Measurements from ENCODE around the gene AQP1. TPM values are rescaled to one million over a fixed set of nuclear protein-coding genes. Genes with fewer than 3 reads are reported as not detected.

The AQP1 gene
- total RNA-seq, 2 donors from 2014 or later, result 33.9 to 47.4 TPM

GRCh38 chr7:30900803-30901362 is 10.8 kb upstream of the AQP1 start:
- no peak overlapping the region for H3K4me3 ChIP-seq
- H3K36me3 ChIP-seq, result no peaks in the 10 kb centered on the region
- intact Hi-C loops (cut with DNase I), result no loop called here
- TF ChIP-seq CTCF (IDR thresholded peaks at IDR 0.05), result no peak
- H3K4me1 ChIP-seq, result peaks cover 3% of the 10 kb centered on the region
- H3K9me3 ChIP-seq, result no peaks in the 10 kb centered on the region
- H3K27ac ChIP-seq, result no peak overlapping the region
- no peak for DNase-seq
- H3K9ac ChIP-seq (ENCODE audit: low read depth in 2 of 2, low read length in 2 of 2), result no peak overlapping the region
- H3K27me3 ChIP-seq, result no peaks in the 10 kb centered on the region

- no peak for TF ChIP-seq CTCF (IDR thresholded peaks at IDR 0.05)
- Histone ChIP-seq H3K4me3 (no peak overlapping the region), H3K9me3 (no peaks in the 10 kb centered on the region), H3K4me1 (peaks cover 5% of the 10 kb centered on the region), H3K27me3 (no peaks in the 10 kb centered on the region), H3K9ac (ENCODE audit: low read depth in 2 of 2, low read length in 2 of 2) (no peak overlapping the region), H3K27ac (no peak overlapping the region), H3K36me3 (no peaks in the 10 kb centered on the region)
- DNase-seq, result no peak
- intact Hi-C loops (cut with DNase I), result no loop called here
These were observed 9.8 kb upstream of the AQP1 start for GRCh38 chr7:30901856-30902255.

- H3K27ac ChIP-seq, result no peak overlapping the region
- no peak overlapping the region for H3K4me3 ChIP-seq
- intact Hi-C loops (cut with DNase I), result no loop called here
- no peaks in the 10 kb centered on the region for H3K27me3 ChIP-seq
- no peak for TF ChIP-seq CTCF (IDR thresholded peaks at IDR 0.05)
- no peak overlapping the region for H3K9ac ChIP-seq (ENCODE audit: low read depth in 2 of 2, low read length in 2 of 2)
- no peaks in the 10 kb centered on the region for H3K36me3 ChIP-seq
- DNase-seq, result no peak
- H3K9me3 ChIP-seq, result no peaks in the 10 kb centered on the region
- H3K4me1 ChIP-seq, result peaks cover 5% of the 10 kb centered on the region
These were observed 9.2 kb upstream of the AQP1 start for GRCh38 chr7:30902466-30902865.

GRCh38 chr7:30903146-30903545 is 8.5 kb upstream of the AQP1 start:
- Histone ChIP-seq H3K9ac (ENCODE audit: low read depth in 2 of 2, low read length in 2 of 2) (no peak overlapping the region), H3K36me3 (no peaks in the 10 kb centered on the region), H3K9me3 (no peaks in the 10 kb centered on the region), H3K4me3 (no peak overlapping the region), H3K27me3 (no peaks in the 10 kb centered on the region), H3K27ac (no peak overlapping the region), H3K4me1 (peaks cover 5% of the 10 kb centered on the region)
- DNase-seq, result no peak
- intact Hi-C loops (cut with DNase I), result no loop called here
- no peak for TF ChIP-seq CTCF (IDR thresholded peaks at IDR 0.05)

DNA sequence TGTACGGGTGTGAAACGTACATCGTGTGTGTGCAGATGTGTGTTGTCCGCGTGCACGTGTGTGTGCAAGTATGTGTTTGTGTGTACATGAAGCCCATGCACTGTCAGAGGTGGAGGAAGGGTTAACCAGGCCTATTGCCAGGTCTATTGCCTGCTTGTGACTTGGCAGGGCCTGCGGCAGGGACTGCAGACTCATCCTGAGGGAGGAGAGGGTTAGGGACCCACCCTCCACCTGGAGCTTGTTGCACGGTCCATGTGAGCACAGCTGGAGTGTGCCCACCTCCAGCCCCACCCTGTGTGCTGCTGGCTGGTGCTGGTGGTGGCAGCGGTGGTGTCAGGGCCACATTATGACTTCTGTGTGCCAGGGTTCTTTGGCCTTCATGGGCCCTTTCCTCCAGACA is 7.1 kb upstream of the AQP1 start:
- peak overlapping the region in 1 of 2 donors; percentile 46 for H3K9ac ChIP-seq (ENCODE audit: low read depth in 2 of 2, low read length in 2 of 2)
- H3K36me3 ChIP-seq, result no peaks in the 10 kb centered on the region
- intact Hi-C loops (cut with DNase I), result no loop called here
- DNase-seq, result peak; percentile 52
- no peak for TF ChIP-seq CTCF (IDR thresholded peaks at IDR 0.05)
- H3K4me3 ChIP-seq, result no peak overlapping the region
- no peaks in the 10 kb centered on the region for H3K9me3 ChIP-seq
- no peak overlapping the region for H3K27ac ChIP-seq
- H3K27me3 ChIP-seq, result no peaks in the 10 kb centered on the region
- H3K4me1 ChIP-seq, result peaks cover 5% of the 10 kb centered on the region
